Neural progenitor cell (in vitro differentiated cells): ENCODE results near the gene SHOC2. TPM values are rescaled to one million over a fixed set of nuclear protein-coding genes. Genes with fewer than 3 reads are reported as not detected.

Experiments
- DNase-seq: peaks from one replicate; pipeline ENCODE4 v3.0.0-alpha.2; 2016; ENCODE audit warnings: low spot score
- H2AFZ ChIP-seq: fragments of 200-600 bp; sonication (generic); replicated peaks from 2 replicates; pipeline ENCODE4 v1.6.1; 2016; ENCODE audit warnings: antibody characterized with exemption
- H3F3A ChIP-seq: fragments of 200-600 bp; sonication (generic); 2 replicates; pipeline ENCODE4 v1.6.1; 2016; ENCODE audit warnings: antibody characterized with exemption, low read depth
- H3K27ac ChIP-seq: fragments of 200-600 bp; sonication (generic); 2 replicates; pipeline ENCODE4 v1.5.1; 2016; ENCODE audit warnings: mild to moderate bottlenecking
- H3K27me3 ChIP-seq: fragments of 200-600 bp; sonication (generic); 2 replicates; pipeline ENCODE4 v1.6.1; 2016; ENCODE audit warnings: mild to moderate bottlenecking, moderate library complexity
- H3K36me3 ChIP-seq: fragments of 200-600 bp; sonication (generic); 2 replicates; pipeline ENCODE4 v1.5.1; 2016
- H3K4me1 ChIP-seq: fragments of 200-600 bp; sonication (generic); 2 replicates; pipeline ENCODE4 v1.6.1; 2016; ENCODE audit warnings: mixed run types
- H3K4me2 ChIP-seq: fragments of 200-600 bp; sonication (generic); 2 replicates; pipeline ENCODE4 v1.6.1; 2016
- H3K4me3 ChIP-seq: fragments of 200-600 bp; sonication (generic); 2 replicates; pipeline ENCODE4 v1.5.1; 2016
- H3K79me2 ChIP-seq: fragments of 200-600 bp; sonication (generic); 2 replicates; pipeline ENCODE4 v1.6.1; 2016; ENCODE audit warnings: low read depth
- H3K9ac ChIP-seq: fragments of 200-600 bp; sonication (generic); 2 replicates; pipeline ENCODE4 v1.6.1; 2016
- H3K9me3 ChIP-seq: fragments of 200-600 bp; sonication (generic); 2 replicates; pipeline ENCODE4 v1.5.1; 2016; ENCODE audit warnings: low read depth
- H4K20me1 ChIP-seq: fragments of 200-600 bp; sonication (generic); 2 replicates; pipeline ENCODE4 v1.6.1; 2016; ENCODE audit warnings: low read depth
- H3K27ac Mint-ChIP-seq: 3 replicates; pipeline ENCODE4 v1.8.0; 2021; ENCODE audit warnings: mixed read lengths
- H3K27me3 Mint-ChIP-seq: 2 replicates; pipeline ENCODE4 v1.8.0; 2022; ENCODE audit warnings: low read depth, mild to moderate bottlenecking, inconsistent platforms, moderate library complexity, mixed read lengths; ENCODE audit not compliant: insufficient read depth
- H3K36me3 Mint-ChIP-seq: 3 replicates; pipeline ENCODE4 v1.8.0; 2021; ENCODE audit warnings: mixed read lengths
- H3K4me1 Mint-ChIP-seq: 3 replicates; pipeline ENCODE4 v1.8.0; 2021; ENCODE audit warnings: mixed read lengths
- H3K4me3 Mint-ChIP-seq: 3 replicates; pipeline ENCODE4 v1.8.0; 2021; ENCODE audit warnings: mild to moderate bottlenecking, moderate library complexity, mixed read lengths
- H3K9me3 Mint-ChIP-seq: 3 replicates; pipeline ENCODE4 v1.8.0; 2020; ENCODE audit warnings: mixed read lengths
- EZH2 ChIP-seq: fragments of 200-600 bp; sonication (generic); IDR thresholded peaks from 2 replicates; pipeline ENCODE4 v1.6.1; 2017; ENCODE audit warnings: antibody characterized with exemption, mild to moderate bottlenecking, moderate library complexity
- EZH2phosphoT487 ChIP-seq: fragments of 200-600 bp; sonication (generic); IDR thresholded peaks from 2 replicates; pipeline ENCODE4 v1.6.1; 2017; ENCODE audit warnings: antibody characterized with exemption
- total RNA-seq: library from RNA; depleted of rRNA; stranded (reverse); fragments of >200 nt; gene quantifications from 2 replicates; pipeline ENCODE4 v1.2.3, GENCODE V29; 2015; ENCODE audit warnings: low replicate concordance
- TF ChIP-seq, protein P1 (sequence below): fragments of 200-600 bp; sonication (generic); IDR thresholded peaks from 2 replicates; pipeline ENCODE4 v1.5.1; 2017; ENCODE audit warnings: antibody characterized with exemption, mild to moderate bottlenecking

Gene SHOC2
- total RNA-seq, 1 donor from 2014 or later = 54.9 TPM

DNA sequence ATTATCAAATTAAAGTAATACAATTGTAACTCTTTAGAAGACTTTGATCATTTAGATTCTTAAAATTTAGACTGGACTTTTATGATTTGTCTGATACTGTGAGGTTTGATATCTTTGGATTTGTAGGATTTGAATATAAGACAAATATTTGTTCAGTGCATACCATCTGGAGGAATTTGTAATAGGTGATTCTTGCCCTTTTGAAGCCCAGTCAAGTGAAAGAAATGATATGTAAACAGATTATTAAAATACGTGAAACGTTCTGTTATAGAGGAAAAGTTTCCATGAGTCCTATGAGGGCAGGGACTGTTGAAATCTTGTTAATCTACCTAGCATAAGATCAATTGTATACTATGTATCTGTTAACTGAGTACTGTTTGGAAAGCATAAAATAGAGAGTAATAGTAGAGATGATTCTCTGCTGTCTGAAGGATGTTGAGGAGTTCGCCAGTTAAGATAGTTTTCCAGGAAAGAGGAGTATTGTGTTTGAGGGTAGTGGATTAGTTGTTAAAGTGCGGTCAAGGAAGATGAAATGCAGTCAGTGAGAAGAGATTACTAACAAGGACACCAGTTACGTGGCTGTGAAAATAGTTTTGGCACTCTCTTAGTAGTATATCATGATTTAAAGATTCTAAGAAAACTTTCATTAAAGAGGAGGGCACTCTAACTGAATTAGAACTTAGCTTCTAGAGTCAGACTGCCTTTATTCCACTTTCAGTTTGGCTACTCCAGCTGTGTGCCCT lies 33.3 kb upstream of the SHOC2 start:
- Histone ChIP-seq H3K9me3 (no peaks in the 10 kb centered on the region), H3K4me3 (no peak overlapping the region), H3K27me3 (no peaks in the 10 kb centered on the region), H3K4me1 (no peaks in the 10 kb centered on the region), H3K4me2 (no peak overlapping the region), H3K36me3 (peaks cover 36% of the 10 kb centered on the region), H3K27ac (no peak overlapping the region), H3K9ac (no peak overlapping the region), H2AFZ (no peak overlapping the region), H4K20me1 (peaks cover 13% of the 10 kb centered on the region), H3K79me2 (no peaks in the 10 kb centered on the region), H3F3A (no peaks in the 10 kb centered on the region)
- Mint-ChIP-seq H3K27ac (no peak overlapping the region), H3K36me3 (peaks cover 16% of the 10 kb centered on the region), H3K27me3 (no peaks in the 10 kb centered on the region), H3K4me1 (no peaks in the 10 kb centered on the region), H3K4me3 (no peak overlapping the region), H3K9me3 (no peaks in the 10 kb centered on the region)
- TF ChIP-seq EZH2 = no peak
- TF ChIP-seq, protein P1, sequence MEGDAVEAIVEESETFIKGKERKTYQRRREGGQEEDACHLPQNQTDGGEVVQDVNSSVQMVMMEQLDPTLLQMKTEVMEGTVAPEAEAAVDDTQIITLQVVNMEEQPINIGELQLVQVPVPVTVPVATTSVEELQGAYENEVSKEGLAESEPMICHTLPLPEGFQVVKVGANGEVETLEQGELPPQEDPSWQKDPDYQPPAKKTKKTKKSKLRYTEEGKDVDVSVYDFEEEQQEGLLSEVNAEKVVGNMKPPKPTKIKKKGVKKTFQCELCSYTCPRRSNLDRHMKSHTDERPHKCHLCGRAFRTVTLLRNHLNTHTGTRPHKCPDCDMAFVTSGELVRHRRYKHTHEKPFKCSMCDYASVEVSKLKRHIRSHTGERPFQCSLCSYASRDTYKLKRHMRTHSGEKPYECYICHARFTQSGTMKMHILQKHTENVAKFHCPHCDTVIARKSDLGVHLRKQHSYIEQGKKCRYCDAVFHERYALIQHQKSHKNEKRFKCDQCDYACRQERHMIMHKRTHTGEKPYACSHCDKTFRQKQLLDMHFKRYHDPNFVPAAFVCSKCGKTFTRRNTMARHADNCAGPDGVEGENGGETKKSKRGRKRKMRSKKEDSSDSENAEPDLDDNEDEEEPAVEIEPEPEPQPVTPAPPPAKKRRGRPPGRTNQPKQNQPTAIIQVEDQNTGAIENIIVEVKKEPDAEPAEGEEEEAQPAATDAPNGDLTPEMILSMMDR = no peak
- TF ChIP-seq EZH2phosphoT487 = no peak
- DNase-seq = no peak

DNA sequence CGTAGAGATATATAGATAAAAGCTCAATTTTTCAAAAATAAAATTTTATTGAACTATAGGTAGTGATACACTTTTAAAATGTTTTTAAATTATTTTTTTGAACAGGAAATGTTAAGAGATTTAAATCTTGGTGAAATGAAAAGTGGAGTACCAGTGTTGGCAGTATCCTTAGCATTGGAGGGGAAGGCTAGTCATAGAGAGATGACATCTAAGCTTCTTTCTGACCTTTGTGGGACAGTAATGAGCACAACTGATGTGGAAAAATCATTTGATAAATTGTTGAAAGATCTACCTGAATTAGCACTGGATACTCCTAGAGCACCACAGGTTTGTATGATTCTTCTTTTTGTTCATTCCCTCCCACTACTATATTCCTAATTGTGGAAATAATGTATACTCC lies 31.8 kb upstream of the SHOC2 start:
- Histone ChIP-seq H3K27me3 (no peaks in the 10 kb centered on the region), H4K20me1 (peaks cover 12% of the 10 kb centered on the region), H3F3A (peaks cover 9% of the 10 kb centered on the region), H3K4me3 (no peak overlapping the region), H2AFZ (no peak overlapping the region), H3K4me2 (no peak overlapping the region), H3K27ac (no peak overlapping the region), H3K9ac (no peak overlapping the region), H3K79me2 (no peaks in the 10 kb centered on the region), H3K9me3 (no peaks in the 10 kb centered on the region), H3K4me1 (no peaks in the 10 kb centered on the region), H3K36me3 (peaks cover 32% of the 10 kb centered on the region)
- Mint-ChIP-seq H3K4me1 (no peaks in the 10 kb centered on the region), H3K27ac (no peak overlapping the region), H3K36me3 (peaks cover 13% of the 10 kb centered on the region), H3K9me3 (no peaks in the 10 kb centered on the region), H3K4me3 (no peak overlapping the region), H3K27me3 (no peaks in the 10 kb centered on the region)
- DNase-seq = no peak
- TF ChIP-seq EZH2 (no peak), EZH2phosphoT487 (no peak)
- TF ChIP-seq, protein P1 = no peak

DNA sequence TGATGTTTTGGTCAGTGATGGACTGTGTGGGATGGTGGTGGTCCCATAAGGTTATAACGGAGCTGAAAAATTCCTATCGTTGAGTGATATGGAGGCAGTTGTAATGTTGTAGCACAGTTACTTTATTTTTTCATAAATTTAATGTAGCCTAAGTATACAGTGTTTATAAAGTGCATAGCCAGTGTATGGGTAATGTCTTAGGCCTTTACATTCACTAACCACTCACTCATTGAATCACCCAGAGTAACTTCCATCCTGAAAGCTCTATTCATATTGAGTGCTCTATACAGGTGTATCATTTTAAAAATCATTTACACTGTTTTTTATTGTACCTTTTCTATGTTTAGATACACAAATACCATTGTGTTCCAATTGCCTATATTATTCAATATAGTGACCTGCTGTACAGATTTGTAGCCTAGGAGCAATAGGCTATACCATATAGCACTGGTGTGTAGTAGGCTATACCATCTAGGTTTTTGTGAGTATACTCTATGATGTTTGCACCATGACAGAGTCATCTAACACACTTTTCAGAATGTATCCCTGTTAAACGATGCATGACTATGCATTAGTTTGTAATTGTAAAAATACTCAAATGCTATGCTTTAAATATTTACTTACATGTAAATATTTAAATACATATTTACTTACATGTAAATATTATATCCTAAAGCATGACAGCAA lies 26.7 kb upstream of the SHOC2 start:
- Mint-ChIP-seq H3K27ac (no peak overlapping the region), H3K4me1 (no peaks in the 10 kb centered on the region), H3K36me3 (peaks cover 11% of the 10 kb centered on the region), H3K4me3 (no peak overlapping the region), H3K9me3 (no peaks in the 10 kb centered on the region), H3K27me3 (no peaks in the 10 kb centered on the region)
- TF ChIP-seq, protein P1 = no peak
- TF ChIP-seq EZH2 (no peak), EZH2phosphoT487 (no peak)
- Histone ChIP-seq H3K4me3 (no peak overlapping the region), H3K79me2 (no peaks in the 10 kb centered on the region), H3K36me3 (peaks cover 29% of the 10 kb centered on the region), H4K20me1 (peaks cover 13% of the 10 kb centered on the region), H3K9me3 (no peaks in the 10 kb centered on the region), H3K27me3 (no peaks in the 10 kb centered on the region), H3K4me2 (no peak overlapping the region), H3K9ac (no peak overlapping the region), H3K4me1 (no peaks in the 10 kb centered on the region), H3F3A (peaks cover 20% of the 10 kb centered on the region), H2AFZ (no peak overlapping the region), H3K27ac (no peak overlapping the region)
- no peak for DNase-seq
